GM19328 (cell line): ENCODE measurements around the gene U2SURP.

Experiments
- ATAC-seq: cut with Tn5 transposase; IDR thresholded peaks from one replicate; pipeline ENCODE4 v1.9.1; 2021; ENCODE audit warnings: mild to moderate bottlenecking, moderate library complexity; ENCODE audit not compliant: unreplicated experiment

U2SURP gene

DNA sequence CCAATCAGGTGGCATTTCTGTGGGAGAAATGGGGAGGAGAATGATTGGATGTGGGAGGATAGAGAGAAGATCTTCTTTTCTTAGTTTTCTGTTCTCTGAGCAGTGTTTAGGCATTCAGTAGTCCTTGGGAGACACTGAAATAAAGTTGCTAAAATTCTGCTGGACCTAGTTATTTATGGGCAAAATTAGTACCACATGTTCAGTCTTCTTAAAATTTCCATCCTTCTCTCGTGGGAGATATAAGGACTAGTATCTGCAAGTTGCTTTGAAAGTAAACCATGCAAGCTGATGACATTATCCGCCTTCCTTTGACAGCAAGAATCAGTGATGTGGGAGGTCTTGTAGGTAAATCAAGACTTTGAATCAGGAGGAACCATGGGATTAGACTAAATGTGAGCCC lies 98.3 kb downstream of the U2SURP start:
- no peak for ATAC-seq

DNA sequence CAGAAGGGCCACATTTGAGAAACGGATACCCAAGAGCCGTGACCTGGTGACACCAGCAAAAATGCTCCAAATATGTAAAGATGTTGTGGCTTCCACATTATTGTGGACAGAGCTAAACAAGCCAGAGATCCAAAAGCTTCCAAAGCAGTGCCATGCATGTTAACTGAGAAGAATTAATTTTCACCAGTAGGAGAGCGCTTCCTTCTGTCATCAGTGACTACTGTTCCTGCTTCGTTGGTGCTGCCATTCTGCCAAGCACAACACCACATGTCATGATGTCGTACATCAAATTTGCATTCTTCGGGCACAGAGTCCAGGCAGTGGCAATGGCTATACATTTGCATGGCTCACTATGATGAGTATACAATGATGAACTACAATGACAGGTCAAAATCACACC lies 99.1 kb downstream of the U2SURP start:
- no peak for ATAC-seq

- ATAC-seq = no peak
Observed at GRCh38 chr3:143101792-143102381, 100.5 kb downstream of the U2SURP start.

DNA sequence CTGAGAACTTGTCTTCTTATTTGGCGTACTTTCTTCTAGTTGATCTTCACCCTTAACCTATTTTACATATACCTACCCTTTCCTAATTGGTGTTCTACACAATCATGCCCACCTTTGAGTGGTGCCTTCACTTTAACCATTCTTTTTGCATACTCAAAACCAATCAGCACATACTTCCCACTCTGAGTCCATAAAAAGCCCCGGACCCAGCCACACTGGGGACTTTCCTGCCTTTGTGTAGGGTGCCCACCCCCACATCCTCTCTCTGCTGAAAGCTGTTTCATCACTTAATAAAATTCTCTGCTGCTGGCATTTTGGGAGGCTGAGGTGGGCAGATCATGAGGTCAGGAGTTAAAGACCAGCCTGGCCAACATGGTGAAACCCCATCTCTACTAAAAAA lies 102.3 kb downstream of the U2SURP start:
- no peak for ATAC-seq

- ATAC-seq = no peak
Observed at GRCh38 chr3:143105170-143105569, 103.8 kb downstream of the U2SURP start.

GRCh38 chr3:143109861-143110260 lies 108.5 kb downstream of the U2SURP start:
- no peak for ATAC-seq
